Epidermal melanocyte (primary cell): Measurements from ENCODE around the gene ASH1L.
A peak's percentile ranks its signal among the peaks of the same experiment; 100 is the strongest.
"Not testable (repeated sequence)": the region's sequence is repeated elsewhere in the genome, so short reads cannot be mapped to it uniquely, and the experiment has no call there.

Experiments
- DNase-seq: peaks from one replicate; pipeline ENCODE4 v3.0.0; 2011; ENCODE audit warnings: low spot score; ENCODE audit not compliant: insufficient read length

Gene ASH1L

GRCh38 chr1:155442431-155442830 lies 120.2 kb downstream of the ASH1L start:
- not testable (repeated sequence) for DNase-seq

- DNase-seq, result peak; percentile 16
Measured at GRCh38 chr1:155437405-155437804, 125.2 kb downstream of the ASH1L start.

GRCh38 chr1:155433831-155434389 lies 128.7 kb downstream of the ASH1L start:
- DNase-seq, result not testable (repeated sequence)

- not testable (repeated sequence) for DNase-seq
Measured at GRCh38 chr1:155433128-155433830, 129.3 kb downstream of the ASH1L start.

- no peak for DNase-seq
Measured at GRCh38 chr1:155424091-155424490, 138.5 kb downstream of the ASH1L start.

- no peak for DNase-seq
Measured at GRCh38 chr1:155420788-155421187, 141.8 kb downstream of the ASH1L start.

- DNase-seq, result not testable (repeated sequence)
Measured at GRCh38 chr1:155411840-155412239, 150.8 kb downstream of the ASH1L start.

GRCh38 chr1:155410931-155411330 lies 151.7 kb downstream of the ASH1L start:
- no peak for DNase-seq

GRCh38 chr1:155396874-155397476 lies 165.6 kb downstream of the ASH1L start:
- no peak for DNase-seq

- no peak for DNase-seq
Measured at GRCh38 chr1:155392898-155393411, 169.6 kb downstream of the ASH1L start.

GRCh38 chr1:155389826-155390225 lies 172.8 kb downstream of the ASH1L start:
- DNase-seq, result no peak

- not testable (repeated sequence) for DNase-seq
Measured at GRCh38 chr1:155385836-155386235, 176.8 kb downstream of the ASH1L start.

GRCh38 chr1:155383406-155383805 lies 179.2 kb downstream of the ASH1L start:
- no peak for DNase-seq

GRCh38 chr1:155379631-155380090 lies 182.9 kb downstream of the ASH1L start:
- DNase-seq, result no peak

- DNase-seq, result no peak
Measured at GRCh38 chr1:155379180-155379579, 183.4 kb downstream of the ASH1L start.

- no peak for DNase-seq
Measured at GRCh38 chr1:155360051-155360450, 202.6 kb downstream of the ASH1L start.

- DNase-seq, result no peak
Measured at GRCh38 chr1:155352631-155353030, 210.0 kb downstream of the ASH1L start.

GRCh38 chr1:155342842-155343241 lies 219.8 kb downstream of the ASH1L start:
- no peak for DNase-seq

- DNase-seq, result no peak
Measured at GRCh38 chr1:155339515-155340097, 223.0 kb downstream of the ASH1L start.

GRCh38 chr1:155334962-155335361 lies 227.6 kb downstream of the ASH1L start:
- DNase-seq, result no peak

- no peak for DNase-seq
Measured at GRCh38 chr1:155329980-155330598, 232.5 kb downstream of the ASH1L start.

- DNase-seq, result not testable (repeated sequence)
Measured at GRCh38 chr1:155328856-155329255, 233.7 kb downstream of the ASH1L start.
